HG03469 (cell line): Measurements from ENCODE around the gene EPB41L2.

Experiments used
- ATAC-seq: cut with Tn5 transposase; IDR thresholded peaks from one replicate; pipeline ENCODE4 v1.9.1; 2021; ENCODE audit warnings: mild to moderate bottlenecking, moderate library complexity, moderate number of reproducible peaks; ENCODE audit not compliant: unreplicated experiment

Gene EPB41L2

GRCh38 chr6:130882370-130882769, 180.7 kb downstream of the EPB41L2 start:
- ATAC-seq: no peak

- no peak for ATAC-seq
These were observed 183.2 kb downstream of the EPB41L2 start for GRCh38 chr6:130879826-130880225.

- ATAC-seq: no peak
These were observed 189.3 kb downstream of the EPB41L2 start for GRCh38 chr6:130873746-130874145.

GRCh38 chr6:130872250-130873095, 190.6 kb downstream of the EPB41L2 start:
- ATAC-seq: peak; percentile 58

GRCh38 chr6:130870179-130870880, 192.7 kb downstream of the EPB41L2 start:
- no peak for ATAC-seq

- ATAC-seq: no peak
These were observed 193.4 kb downstream of the EPB41L2 start for GRCh38 chr6:130869681-130870080.

- no peak for ATAC-seq
These were observed 197.3 kb downstream of the EPB41L2 start for GRCh38 chr6:130865793-130866192.

GRCh38 chr6:130864344-130864743, 198.7 kb downstream of the EPB41L2 start:
- no peak for ATAC-seq

GRCh38 chr6:130863415-130864230, 199.4 kb downstream of the EPB41L2 start:
- no peak for ATAC-seq

GRCh38 chr6:130862370-130862769, 200.7 kb downstream of the EPB41L2 start:
- ATAC-seq: no peak

- no peak for ATAC-seq
These were observed 203.7 kb downstream of the EPB41L2 start for GRCh38 chr6:130859161-130859867.

- ATAC-seq: no peak
These were observed 204.4 kb downstream of the EPB41L2 start for GRCh38 chr6:130858498-130859160.

- no peak for ATAC-seq
These were observed 205.0 kb downstream of the EPB41L2 start for GRCh38 chr6:130858054-130858453.

GRCh38 chr6:130853555-130854183, 209.4 kb downstream of the EPB41L2 start:
- ATAC-seq: no peak

- no peak for ATAC-seq
These were observed 210.0 kb downstream of the EPB41L2 start for GRCh38 chr6:130852844-130853554.

- ATAC-seq: no peak
These were observed 212.0 kb downstream of the EPB41L2 start for GRCh38 chr6:130851026-130851425.

- no peak for ATAC-seq
These were observed 213.5 kb downstream of the EPB41L2 start for GRCh38 chr6:130849594-130849993.

- peak; percentile 97 for ATAC-seq
These were observed 214.1 kb downstream of the EPB41L2 start for GRCh38 chr6:130848945-130849344.
